Thymus (tissue), 11 donors: ENCODE measurements around the gene PLPPR4. TPM values are rescaled to one million over a fixed set of nuclear protein-coding genes. Genes with fewer than 3 reads are reported as not detected.

Experiments used
- DNase-seq, 9 donors: peaks; one replicate each; pipeline ENCODE4 v3.0.0-alpha.2; 2013; ENCODE audit warnings: low spot score in 9 of 9, low read depth in 6 of 9, missing footprints in 1 of 9
- H3K27ac ChIP-seq, 2 donors: one replicate each; pipeline ENCODE4 v1.5.1; 2013; ENCODE audit warnings: control low read depth in 1 of 2, low read depth in 1 of 2, low read length in 1 of 2, mild to moderate bottlenecking in 1 of 2, moderate library complexity in 1 of 2
- H3K27me3 ChIP-seq, 2 donors: one replicate each; pipeline ENCODE4 v1.5.1; 2013; ENCODE audit warnings: low read length in 1 of 2; ENCODE audit not compliant: control insufficient read depth in 2 of 2, insufficient read depth in 1 of 2
- H3K36me3 ChIP-seq, 2 donors: one replicate each; pipeline ENCODE4 v1.5.1; 2013; ENCODE audit warnings: low read length in 1 of 2, mild to moderate bottlenecking in 1 of 2, moderate library complexity in 1 of 2; ENCODE audit not compliant: control insufficient read depth in 2 of 2, insufficient read depth in 2 of 2
- H3K4me1 ChIP-seq, 2 donors: one replicate each; pipeline ENCODE4 v1.5.1; 2013; ENCODE audit warnings: low read length in 2 of 2; ENCODE audit not compliant: control insufficient read depth in 2 of 2, insufficient read depth in 2 of 2
- H3K4me3 ChIP-seq, 2 donors: one replicate each; pipeline ENCODE4 v1.5.1; 2013; ENCODE audit warnings: low read length in 2 of 2, control low read depth in 1 of 2, mild to moderate bottlenecking in 1 of 2
- H3K9me3 ChIP-seq, 2 donors: one replicate each; pipeline ENCODE4 v1.5.1; 2013; ENCODE audit warnings: low read length in 1 of 2, mild to moderate bottlenecking in 1 of 2; ENCODE audit not compliant: control insufficient read depth in 2 of 2, insufficient read depth in 1 of 2
- WGBS: extraction: QIAGEN DNeasy Blood & Tissue Kit; methylation state at CpG from one replicate; pipeline ENCODE4 v1.1.7; 2013; 5-methylcytosine and 5-hydroxymethylcytosine counted together
- polyA plus RNA-seq: library from polyadenylated mRNA; stranded (reverse); fragments of 200-250 nt; gene quantifications from one replicate; pipeline ENCODE4 v1.2.3, GENCODE V29; 2013
- total RNA-seq: library from RNA; stranded (reverse); fragments of 120-200 nt; gene quantifications from one replicate; pipeline ENCODE4 v1.2.4, GENCODE V29; 2013
- donor health status: healthy.

PLPPR4 gene
- total and polyA plus RNA-seq, 2 donors, result 0.30 to 0.42 TPM

DNA sequence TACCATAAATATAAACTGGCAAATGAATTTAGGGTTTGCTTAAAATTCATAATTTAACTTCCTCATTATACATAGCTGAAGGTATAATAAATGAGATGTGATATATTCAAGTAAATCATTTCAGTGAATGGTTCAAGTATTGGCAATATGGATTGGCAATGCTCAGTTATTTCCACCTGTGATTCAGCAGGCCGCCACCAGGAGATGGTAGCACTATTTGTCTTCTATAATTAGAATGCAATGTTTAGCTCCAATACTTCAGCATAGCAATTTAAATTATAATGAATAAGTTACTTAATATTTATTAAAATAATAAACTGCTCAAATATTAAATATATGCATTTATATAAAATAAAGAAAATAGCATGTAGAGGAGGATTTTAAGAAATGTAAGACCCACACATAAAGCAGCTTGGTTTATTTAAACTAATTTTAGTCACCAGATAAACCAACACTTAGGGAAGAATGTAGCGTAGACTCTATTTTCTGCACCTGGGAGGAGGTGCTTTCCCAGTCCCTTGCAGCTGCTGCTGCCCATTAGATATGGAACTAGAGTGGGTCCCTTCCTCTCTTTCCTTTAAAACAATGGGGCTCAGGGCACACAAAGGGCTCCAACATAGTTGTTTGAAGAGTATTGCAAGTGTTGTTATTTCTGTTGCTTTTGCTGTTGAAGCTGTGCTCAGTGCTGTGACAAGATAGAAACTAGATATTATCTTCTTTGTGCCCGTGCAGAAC is 62.1 kb downstream of the PLPPR4 start:
- Histone ChIP-seq H3K36me3 (no peaks in the 10 kb centered on the region), H3K27ac (no peak overlapping the region), H3K27me3 (no peaks in the 10 kb centered on the region), H3K4me3 (no peak overlapping the region), H3K9me3 (no peaks in the 10 kb centered on the region), H3K4me1 (no peaks in the 10 kb centered on the region)
- DNase-seq, result no peak
- 90% methylated on average over 3 of the region's 3 CpGs for WGBS

DNA sequence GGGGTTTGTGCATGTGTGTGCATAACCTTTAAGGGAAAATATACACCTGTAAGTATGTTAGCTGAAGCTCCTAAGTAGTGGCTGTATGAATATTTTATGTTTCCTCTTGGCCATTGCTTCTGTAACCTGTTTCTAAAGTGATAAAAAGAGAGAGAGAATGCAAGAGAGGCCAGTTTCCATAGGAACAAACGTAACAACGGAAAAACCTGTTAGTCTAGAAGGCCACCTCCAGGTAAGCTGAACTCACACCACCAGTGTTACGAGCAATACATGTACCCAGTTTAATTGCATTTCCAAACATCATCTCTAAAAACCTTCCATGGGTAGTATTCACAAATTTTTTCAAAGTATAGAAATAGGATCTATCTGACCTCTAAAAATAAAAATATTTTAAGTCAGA is 63.1 kb downstream of the PLPPR4 start:
- Histone ChIP-seq H3K27me3 (no peaks in the 10 kb centered on the region), H3K36me3 (no peaks in the 10 kb centered on the region), H3K4me1 (no peaks in the 10 kb centered on the region), H3K27ac (no peak overlapping the region), H3K4me3 (no peak overlapping the region), H3K9me3 (no peaks in the 10 kb centered on the region)
- DNase-seq, result no peak
- WGBS, result 88% methylated on average over 3 of the region's 3 CpGs

DNA sequence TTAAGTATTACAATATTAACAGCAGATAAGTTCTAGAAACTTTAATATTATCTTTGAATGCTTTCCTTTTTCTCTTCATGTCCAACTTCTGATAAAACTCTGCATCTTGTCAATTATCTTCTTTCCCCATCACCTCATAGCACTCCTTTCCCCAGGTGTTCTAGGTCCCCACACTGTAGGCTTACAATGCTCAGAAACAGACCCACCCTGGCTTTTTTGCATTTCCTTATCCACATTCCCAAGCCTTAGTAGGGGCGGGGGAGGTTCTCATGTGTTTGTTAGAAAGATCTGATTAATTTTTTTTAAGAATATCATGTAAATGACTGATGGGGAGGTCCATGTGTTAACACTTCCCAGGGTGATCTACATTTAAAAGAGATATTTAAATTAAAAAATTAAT is 63.9 kb downstream of the PLPPR4 start:
- H3K27ac ChIP-seq, result no peak overlapping the region
- H3K9me3 ChIP-seq, result no peaks in the 10 kb centered on the region
- H3K4me1 ChIP-seq, result no peaks in the 10 kb centered on the region
- H3K27me3 ChIP-seq, result no peaks in the 10 kb centered on the region
- DNase-seq, result no peak
- WGBS, result 88% methylated on average over 1 of the region's 1 CpG
- no peak overlapping the region for H3K4me3 ChIP-seq
- no peaks in the 10 kb centered on the region for H3K36me3 ChIP-seq

DNA sequence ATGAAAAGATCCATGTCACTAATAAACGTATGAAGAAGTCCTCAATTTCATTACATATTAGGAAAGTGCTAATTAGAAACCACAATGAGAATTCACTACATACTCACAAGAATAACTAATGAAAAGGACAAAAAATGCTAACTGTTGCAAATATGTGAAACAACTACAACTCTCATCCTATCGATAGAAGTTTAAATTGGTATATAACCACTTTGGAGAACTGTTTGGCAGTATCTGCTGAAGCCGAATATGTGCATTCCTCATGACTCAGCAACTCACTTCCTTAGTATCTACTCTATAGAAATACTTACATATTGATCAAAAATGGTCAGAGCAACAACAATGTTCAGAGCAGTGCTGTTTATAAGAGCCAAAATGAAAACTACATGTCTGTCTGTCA is 66.8 kb downstream of the PLPPR4 start:
- Histone ChIP-seq H3K36me3 (no peaks in the 10 kb centered on the region), H3K9me3 (no peaks in the 10 kb centered on the region), H3K27ac (no peak overlapping the region), H3K4me1 (no peaks in the 10 kb centered on the region), H3K4me3 (no peak overlapping the region), H3K27me3 (no peaks in the 10 kb centered on the region)
- DNase-seq, result no peak
- 84% methylated on average over 3 of the region's 3 CpGs for WGBS

DNA sequence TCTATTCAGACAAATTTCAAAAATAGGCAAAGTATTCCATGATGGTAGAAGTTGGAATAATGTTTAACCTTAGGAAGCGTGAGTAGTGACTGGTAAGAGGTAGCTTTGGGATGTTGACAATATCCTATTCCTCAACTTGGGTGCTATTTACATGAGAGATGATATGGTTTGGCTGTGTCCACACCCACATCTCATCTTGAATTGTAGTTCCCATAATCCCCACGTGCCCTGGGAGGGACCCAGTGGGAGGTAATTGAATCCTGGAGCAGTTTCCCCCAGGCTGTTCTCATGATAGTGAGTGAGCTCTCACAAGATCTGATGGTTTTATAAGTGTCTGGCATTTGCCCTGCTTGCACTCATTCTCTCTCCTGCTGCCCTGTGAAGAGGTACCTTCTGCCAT is 67.3 kb downstream of the PLPPR4 start:
- Histone ChIP-seq H3K36me3 (no peaks in the 10 kb centered on the region), H3K4me1 (no peaks in the 10 kb centered on the region), H3K27me3 (no peaks in the 10 kb centered on the region), H3K9me3 (no peaks in the 10 kb centered on the region), H3K4me3 (no peak overlapping the region), H3K27ac (no peak overlapping the region)
- 80% methylated on average over 2 of the region's 2 CpGs for WGBS
- DNase-seq, result no peak

DNA sequence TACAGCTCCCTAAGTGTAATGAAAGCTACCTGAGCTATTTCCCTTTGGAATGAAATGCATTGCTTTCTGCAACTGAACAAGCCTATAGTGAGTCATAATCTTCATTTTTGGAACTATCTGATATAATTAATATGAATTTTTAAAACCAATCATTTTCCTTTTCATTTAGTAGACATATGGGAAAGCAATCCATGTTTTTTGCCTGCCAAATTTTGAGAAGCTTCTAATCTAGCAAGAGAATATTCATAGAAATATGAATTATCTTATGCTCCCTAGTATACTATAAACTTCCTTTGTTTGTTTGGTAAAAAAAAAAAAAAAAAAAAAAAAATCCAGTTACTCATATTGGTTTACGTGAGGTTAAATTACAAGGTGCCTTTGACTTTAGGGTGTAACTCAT is 68.3 kb downstream of the PLPPR4 start:
- Histone ChIP-seq H3K4me3 (no peak overlapping the region), H3K27ac (no peak overlapping the region), H3K27me3 (no peaks in the 10 kb centered on the region), H3K36me3 (no peaks in the 10 kb centered on the region), H3K4me1 (no peaks in the 10 kb centered on the region), H3K9me3 (no peaks in the 10 kb centered on the region)
- WGBS, result 94% methylated on average over 1 of the region's 1 CpG
- DNase-seq, result no peak

DNA sequence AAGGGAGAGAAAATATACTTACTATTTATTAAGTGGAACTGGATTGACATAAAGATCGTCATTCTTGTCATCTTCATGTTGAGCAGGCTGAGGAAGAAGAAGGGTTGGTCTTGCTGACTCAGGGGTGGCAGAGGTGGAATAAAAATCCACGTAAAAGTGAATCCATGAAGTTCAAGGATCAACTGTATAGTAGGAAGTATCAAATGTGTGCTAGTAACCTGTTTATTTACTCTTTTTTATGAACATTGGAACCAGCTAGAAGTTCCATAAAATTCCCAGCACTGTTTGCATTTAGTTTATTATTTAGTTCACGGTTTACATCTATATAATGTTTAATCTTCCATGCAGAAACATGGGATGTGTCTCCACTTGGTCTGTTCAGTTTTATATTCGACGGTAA is 70.7 kb downstream of the PLPPR4 start:
- no peaks in the 10 kb centered on the region for H3K4me1 ChIP-seq
- no peak overlapping the region for H3K4me3 ChIP-seq
- H3K36me3 ChIP-seq, result no peaks in the 10 kb centered on the region
- 93% methylated on average over 5 of the region's 5 CpGs for WGBS
- no peak for DNase-seq
- no peaks in the 10 kb centered on the region for H3K9me3 ChIP-seq
- H3K27ac ChIP-seq, result no peak overlapping the region
- H3K27me3 ChIP-seq, result no peaks in the 10 kb centered on the region

DNA sequence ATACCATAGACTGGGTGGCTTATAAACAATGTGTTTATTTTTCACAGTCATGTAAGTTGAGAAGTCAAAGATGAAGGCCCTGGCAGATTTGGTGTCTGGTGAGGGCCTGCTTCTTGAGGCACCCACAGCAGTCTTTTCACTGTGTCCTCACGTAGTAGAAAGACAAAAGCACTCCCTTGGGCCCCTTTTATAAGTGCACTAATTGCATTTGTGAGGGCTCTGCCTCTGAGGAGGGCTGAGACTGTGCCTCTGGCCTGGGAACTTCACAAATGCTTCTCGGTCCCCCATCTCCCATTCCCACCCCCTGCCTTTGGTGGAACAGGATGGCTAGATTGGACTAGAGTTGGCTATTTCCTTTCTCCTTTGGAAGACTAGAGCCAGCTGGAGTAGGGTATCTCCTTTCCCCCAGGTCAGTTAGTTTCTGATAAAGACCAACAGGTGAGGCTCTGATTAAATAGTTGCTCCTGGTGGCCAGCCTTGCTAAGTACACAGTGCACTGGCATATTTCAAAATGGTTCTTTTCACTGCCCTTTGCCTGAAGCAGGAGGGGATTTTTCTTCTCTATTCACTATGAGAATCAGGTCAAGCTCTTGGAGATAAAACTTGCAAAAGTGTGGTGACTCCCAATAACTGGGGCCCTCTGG is 82.9 kb downstream of the PLPPR4 start:
- no peaks in the 10 kb centered on the region for H3K36me3 ChIP-seq
- H3K4me1 ChIP-seq, result no peaks in the 10 kb centered on the region
- H3K27me3 ChIP-seq, result no peaks in the 10 kb centered on the region
- WGBS, result 82% methylated on average over 2 of the region's 2 CpGs
- no peaks in the 10 kb centered on the region for H3K9me3 ChIP-seq
- H3K4me3 ChIP-seq, result no peak overlapping the region
- DNase-seq, result no peak
- no peak overlapping the region for H3K27ac ChIP-seq

DNA sequence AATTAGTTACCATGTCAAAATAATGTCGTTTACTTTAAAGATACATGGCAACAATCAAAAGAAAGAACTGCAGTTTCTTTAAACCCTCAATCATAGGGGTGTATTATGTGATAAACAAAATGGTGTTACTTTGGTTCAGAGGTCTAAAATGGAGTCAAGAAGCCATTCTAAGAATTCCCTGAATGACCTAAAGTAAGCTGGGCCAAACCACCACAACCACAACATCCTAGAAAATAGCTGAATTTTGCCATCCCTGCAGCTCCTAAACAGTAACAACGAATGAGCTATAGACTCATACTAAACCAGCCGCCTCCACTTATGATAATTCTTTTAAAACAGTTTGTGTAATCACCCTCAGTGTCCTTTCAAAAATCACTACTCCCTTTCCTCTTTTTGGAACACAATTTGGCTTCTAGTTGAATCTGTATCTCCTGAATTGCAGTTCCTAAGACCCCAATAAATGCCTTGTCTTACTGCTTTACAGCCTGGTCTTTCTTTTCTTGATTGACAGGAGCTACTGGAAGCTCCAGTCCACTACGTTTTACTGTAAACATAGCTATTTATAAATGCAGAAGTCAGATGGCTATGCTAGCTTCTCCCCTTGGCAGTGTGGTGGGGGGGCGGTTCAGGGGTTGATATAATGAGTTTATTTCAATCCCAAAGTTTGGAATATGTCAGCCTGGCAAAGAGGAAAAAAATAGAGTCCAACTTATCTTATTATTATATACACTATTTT is 84.3 kb downstream of the PLPPR4 start:
- no peaks in the 10 kb centered on the region for H3K27me3 ChIP-seq
- H3K4me1 ChIP-seq, result no peaks in the 10 kb centered on the region
- no peak overlapping the region for H3K27ac ChIP-seq
- no peaks in the 10 kb centered on the region for H3K9me3 ChIP-seq
- no peak overlapping the region for H3K4me3 ChIP-seq
- no peak for DNase-seq
- no peaks in the 10 kb centered on the region for H3K36me3 ChIP-seq
- WGBS, result 76% methylated on average over 5 of the region's 5 CpGs
